HAP-1 (cell line): Measurements from ENCODE around the gene ZNF576.
A peak's percentile ranks its signal among the peaks of the same experiment; 100 is the strongest.

Experiments used
- DNase-seq, 2 experiments: peaks; one replicate each; pipeline ENCODE4 v3.0.0-alpha.2; 2016 to 2020; ENCODE audit warnings: low spot score in 2 of 2
- H3K27me3 ChIP-seq: fragments of 250-450 bp; sonication (Bioruptor Pico); 2 replicates; pipeline ENCODE4 v1.5.1; 2020; ENCODE audit warnings: low read depth, mild to moderate bottlenecking, moderate library complexity
- H3K36me3 ChIP-seq: fragments of 250-450 bp; sonication (Bioruptor Pico); replicated peaks from 2 replicates; pipeline ENCODE4 v1.5.1; 2020; ENCODE audit warnings: mild to moderate bottlenecking
- H3K4me1 ChIP-seq: fragments of 250-450 bp; sonication (Bioruptor Pico); 2 replicates; pipeline ENCODE4 v1.5.1; 2020; ENCODE audit warnings: mild to moderate bottlenecking
- H3K4me3 ChIP-seq: fragments of 250-450 bp; sonication (Bioruptor Pico); 2 replicates; pipeline ENCODE4 v1.5.1; 2020; ENCODE audit warnings: mild to moderate bottlenecking, moderate library complexity
- H3K9me3 ChIP-seq: fragments of 250-450 bp; sonication (Bioruptor Pico); 2 replicates; pipeline ENCODE4 v1.5.1; 2020; ENCODE audit warnings: mild to moderate bottlenecking, moderate library complexity
- in situ Hi-C: fragments of 300-500 bp; cut with MboI; formaldehyde crosslinking; loops from 3 replicates; pipeline ENCODE4 v1.14.3; 2020; ENCODE audit warnings: low sequenced_read_pairs, inconsistent platforms, mixed read lengths

The ZNF576 gene

GRCh38 chr19:43563816-43564457 is 32.5 kb upstream of the ZNF576 start:
- H3K4me1 ChIP-seq = no peaks in the 10 kb centered on the region
- H3K36me3 ChIP-seq = no peaks in the 10 kb centered on the region
- H3K27me3 ChIP-seq = no peaks in the 10 kb centered on the region
- H3K9me3 ChIP-seq = no peaks in the 10 kb centered on the region
- in situ Hi-C loops = no loop called here
- H3K4me3 ChIP-seq = no peak overlapping the region
- no peak for DNase-seq

- no peaks in the 10 kb centered on the region for H3K27me3 ChIP-seq
- no peak overlapping the region for H3K4me3 ChIP-seq
- no peaks in the 10 kb centered on the region for H3K9me3 ChIP-seq
- in situ Hi-C loops = no loop called here
- H3K4me1 ChIP-seq = no peaks in the 10 kb centered on the region
- no peak for DNase-seq
- no peaks in the 10 kb centered on the region for H3K36me3 ChIP-seq
Observed at GRCh38 chr19:43564800-43565199, 31.6 kb upstream of the ZNF576 start.

- no peaks in the 10 kb centered on the region for H3K27me3 ChIP-seq
- H3K4me3 ChIP-seq = no peak overlapping the region
- in situ Hi-C loops = no loop called here
- H3K4me1 ChIP-seq = no peaks in the 10 kb centered on the region
- H3K9me3 ChIP-seq = no peaks in the 10 kb centered on the region
- H3K36me3 ChIP-seq = no peaks in the 10 kb centered on the region
- DNase-seq = no peak
Observed at GRCh38 chr19:43569657-43570056, 26.7 kb upstream of the ZNF576 start.

- Histone ChIP-seq H3K4me3 (no peak overlapping the region), H3K36me3 (no peaks in the 10 kb centered on the region), H3K4me1 (no peaks in the 10 kb centered on the region), H3K9me3 (no peaks in the 10 kb centered on the region), H3K27me3 (no peaks in the 10 kb centered on the region)
- in situ Hi-C loops = no loop called here
- DNase-seq = no peak
Observed at GRCh38 chr19:43570174-43570791, 26.1 kb upstream of the ZNF576 start.

GRCh38 chr19:43572171-43572588 is 24.2 kb upstream of the ZNF576 start:
- Histone ChIP-seq H3K4me3 (no peak overlapping the region), H3K27me3 (no peaks in the 10 kb centered on the region), H3K36me3 (no peaks in the 10 kb centered on the region), H3K9me3 (no peaks in the 10 kb centered on the region), H3K4me1 (peaks cover 4% of the 10 kb centered on the region)
- in situ Hi-C loops = no loop called here
- DNase-seq = no peak

GRCh38 chr19:43574424-43575155 is 21.8 kb upstream of the ZNF576 start:
- in situ Hi-C loops = no loop called here
- H3K27me3 ChIP-seq = peaks cover 4% of the 10 kb centered on the region; the same call in 1 of the 2 replicates
- H3K4me3 ChIP-seq = peak overlapping the region; percentile 82
- peak in 1 of 2 experiments; percentile 25 for DNase-seq
- peaks cover 4% of the 10 kb centered on the region for H3K4me1 ChIP-seq
- no peaks in the 10 kb centered on the region for H3K36me3 ChIP-seq
- no peaks in the 10 kb centered on the region for H3K9me3 ChIP-seq

GRCh38 chr19:43575156-43575950 is 21.0 kb upstream of the ZNF576 start, which contains the start of the genes PINLYP and XRCC1:
PINLYP (plus strand) TSS chr19:43575801; CDS start chr19:43577192, 1,391 bp downstream.
XRCC1 (minus strand) TSS chr19:43575527; CDS start chr19:43575458, 69 bp downstream.
- H3K9me3 ChIP-seq = no peaks in the 10 kb centered on the region
- peak; percentile 95 to 99 for DNase-seq
- in situ Hi-C loops = no loop called here
- H3K4me3 ChIP-seq = peak within 1 kb of the TSS; percentile 82
- H3K27me3 ChIP-seq = peaks cover 4% of the 10 kb centered on the region; the same call in 1 of the 2 replicates
- peaks cover 4% of the 10 kb centered on the region for H3K4me1 ChIP-seq
- no peaks in the 10 kb centered on the region for H3K36me3 ChIP-seq

- no peaks in the 10 kb centered on the region for H3K9me3 ChIP-seq
- H3K4me3 ChIP-seq = peak overlapping the region; percentile 82
- H3K27me3 ChIP-seq = peaks cover 4% of the 10 kb centered on the region; the same call in 1 of the 2 replicates
- in situ Hi-C loops = no loop called here
- no peak for DNase-seq
- H3K4me1 ChIP-seq = peaks cover 4% of the 10 kb centered on the region
- no peaks in the 10 kb centered on the region for H3K36me3 ChIP-seq
Observed at GRCh38 chr19:43575955-43576878, 20.2 kb upstream of the ZNF576 start.

GRCh38 chr19:43578787-43579186 is 17.6 kb upstream of the ZNF576 start:
- no peak for DNase-seq
- Histone ChIP-seq H3K9me3 (no peaks in the 10 kb centered on the region), H3K4me3 (no peak overlapping the region), H3K4me1 (peaks cover 4% of the 10 kb centered on the region), H3K27me3 (peaks cover 4% of the 10 kb centered on the region; the same call in 1 of the 2 replicates), H3K36me3 (no peaks in the 10 kb centered on the region)
- in situ Hi-C loops = no loop called here

- H3K4me3 ChIP-seq = no peak overlapping the region
- in situ Hi-C loops = no loop called here
- H3K4me1 ChIP-seq = no peaks in the 10 kb centered on the region
- no peaks in the 10 kb centered on the region for H3K9me3 ChIP-seq
- DNase-seq = no peak
- H3K27me3 ChIP-seq = peaks cover 4% of the 10 kb centered on the region; the same call in 1 of the 2 replicates
- no peaks in the 10 kb centered on the region for H3K36me3 ChIP-seq
Observed at GRCh38 chr19:43581467-43581866, 14.9 kb upstream of the ZNF576 start.

- H3K4me3 ChIP-seq = no peak overlapping the region
- in situ Hi-C loops = no loop called here
- DNase-seq = no peak
- H3K27me3 ChIP-seq = peaks cover 4% of the 10 kb centered on the region; the same call in 1 of the 2 replicates
- H3K4me1 ChIP-seq = no peaks in the 10 kb centered on the region
- H3K36me3 ChIP-seq = no peaks in the 10 kb centered on the region
- H3K9me3 ChIP-seq = no peaks in the 10 kb centered on the region
Observed at GRCh38 chr19:43582495-43582894, 13.9 kb upstream of the ZNF576 start.

GRCh38 chr19:43584484-43584883 is 11.9 kb upstream of the ZNF576 start:
- in situ Hi-C loops = no loop called here
- Histone ChIP-seq H3K4me3 (no peak overlapping the region), H3K27me3 (no peaks in the 10 kb centered on the region), H3K36me3 (0 out of 2 replicates have a peak, but pooled peaks cover 3% of the 10 kb centered on the region), H3K4me1 (no peaks in the 10 kb centered on the region), H3K9me3 (no peaks in the 10 kb centered on the region)
- no peak for DNase-seq
